Liver (tissue), 9 donors: ENCODE data around the gene SORL1. TPM values are rescaled to one million over a fixed set of nuclear protein-coding genes. Genes with fewer than 3 reads are reported as not detected.

Source experiments
- DNase-seq: peaks from one replicate; pipeline ENCODE4 v3.0.0-alpha.2; 2017; ENCODE audit warnings: low spot score
- H3K27ac ChIP-seq, 2 donors: one replicate each; pipeline ENCODE4 v1.7.0; 2013; ENCODE audit warnings: inconsistent platforms in 2 of 2, low read length in 2 of 2, control low read depth in 1 of 2, low read depth in 1 of 2, mild to moderate bottlenecking in 1 of 2
- H3K27me3 ChIP-seq, 4 donors: one replicate each; pipeline versions ENCODE4 v1.6.1 to v1.7.0; 2013; ENCODE audit warnings: low read length in 3 of 4, inconsistent platforms in 1 of 4, mild to moderate bottlenecking in 1 of 4, moderate library complexity in 1 of 4; ENCODE audit not compliant: control insufficient read depth in 4 of 4, insufficient read depth in 4 of 4
- H3K36me3 ChIP-seq, 4 donors: one replicate each; pipeline versions ENCODE4 v1.6.1 to v1.7.0; 2013; ENCODE audit warnings: low read length in 3 of 4, mild to moderate bottlenecking in 3 of 4, low read depth in 1 of 4, moderate library complexity in 1 of 4; ENCODE audit not compliant: control insufficient read depth in 4 of 4, insufficient read depth in 3 of 4
- H3K4me1 ChIP-seq, 4 donors: one replicate each; pipeline versions ENCODE4 v1.6.1 to v1.7.0; 2013; ENCODE audit warnings: low read length in 3 of 4, mild to moderate bottlenecking in 3 of 4, moderate library complexity in 1 of 4; ENCODE audit not compliant: control insufficient read depth in 4 of 4, insufficient read depth in 4 of 4
- H3K4me3 ChIP-seq, 3 donors: one replicate each; pipeline versions ENCODE4 v1.6.1 to v1.7.0; 2013; ENCODE audit warnings: low read length in 3 of 3, control low read depth in 1 of 3, low read depth in 1 of 3, mild to moderate bottlenecking in 1 of 3
- H3K9ac ChIP-seq, 2 donors: one replicate each; pipeline ENCODE4 v1.7.0; 2013; ENCODE audit warnings: low read length in 2 of 2, mild to moderate bottlenecking in 2 of 2, moderate library complexity in 2 of 2, control low read depth in 1 of 2, low read depth in 1 of 2
- H3K9me3 ChIP-seq, 4 donors: one replicate each; pipeline versions ENCODE4 v1.6.1 to v1.7.0; 2013; ENCODE audit warnings: low read length in 3 of 4; ENCODE audit not compliant: control insufficient read depth in 4 of 4
- ATF3 ChIP-seq: IDR thresholded peaks from 2 replicates; pipeline ENCODE4 v1.6.1; 2016; ENCODE audit warnings: antibody characterized with exemption
- CTCF ChIP-seq: fragments of 150-350 bp; IDR thresholded peaks from 2 replicates; pipeline ENCODE4 v1.5.1; 2017; ENCODE audit warnings: improper control_type of control experiment, low read depth, low read length; ENCODE audit not compliant: missing input control
- EGR1 ChIP-seq, 2 donors: IDR thresholded peaks; 2 replicates each; pipeline ENCODE4 v1.6.1; 2016 to 2018; ENCODE audit warnings: antibody characterized with exemption in 2 of 2, low read depth in 2 of 2
- FOXA1 ChIP-seq: IDR thresholded peaks from 2 replicates; pipeline ENCODE4 v1.6.1; 2016; ENCODE audit warnings: antibody characterized with exemption
- FOXA2 ChIP-seq: IDR thresholded peaks from 2 replicates; pipeline ENCODE4 v1.6.1; 2016; ENCODE audit warnings: antibody characterized with exemption
- GABPA ChIP-seq, 2 donors: IDR thresholded peaks in 1 of 2; conservative IDR thresholded peaks in 1 of 2; 2 replicates each; pipeline ENCODE4 v1.6.1; 2016; ENCODE audit warnings: antibody characterized with exemption in 2 of 2, mild to moderate bottlenecking in 1 of 2, moderate library complexity in 1 of 2
- HNF4A ChIP-seq, 2 donors: conservative IDR thresholded peaks; 2 replicates each; pipeline ENCODE4 v1.6.1; 2016; ENCODE audit warnings: antibody characterized with exemption in 2 of 2, mild to moderate bottlenecking in 2 of 2
- HNF4G ChIP-seq: IDR thresholded peaks from 2 replicates; pipeline ENCODE4 v1.6.1; 2016; ENCODE audit warnings: antibody characterized with exemption
- JUND ChIP-seq, 2 donors: IDR thresholded peaks; 2 replicates each; pipeline ENCODE4 v1.6.1; 2016; ENCODE audit warnings: antibody characterized with exemption in 2 of 2
- MAX ChIP-seq: IDR thresholded peaks from 2 replicates; pipeline ENCODE4 v1.6.1; 2016; ENCODE audit warnings: antibody characterized with exemption
- NR2F2 ChIP-seq: IDR thresholded peaks from 2 replicates; pipeline ENCODE4 v1.6.1; 2016; ENCODE audit warnings: antibody characterized with exemption
- RAD21 ChIP-seq, 2 donors: IDR thresholded peaks; 2 replicates each; pipeline ENCODE4 v1.6.1; 2016; ENCODE audit warnings: antibody characterized with exemption in 2 of 2, mild to moderate bottlenecking in 2 of 2
- REST ChIP-seq: IDR thresholded peaks from 2 replicates; pipeline ENCODE4 v1.6.1; 2016; ENCODE audit warnings: antibody characterized with exemption, mild to moderate bottlenecking
- RXRA ChIP-seq, 2 donors: IDR thresholded peaks; 2 replicates each; pipeline ENCODE4 v1.6.1; 2017 to 2018; ENCODE audit warnings: antibody characterized with exemption in 2 of 2, mild to moderate bottlenecking in 1 of 2
- SP1 ChIP-seq: IDR thresholded peaks from 2 replicates; pipeline ENCODE4 v1.6.1; 2018; ENCODE audit warnings: antibody characterized with exemption, mild to moderate bottlenecking
- TAF1 ChIP-seq: conservative IDR thresholded peaks from 2 replicates; pipeline ENCODE4 v1.6.1; 2016; ENCODE audit warnings: antibody characterized with exemption, mild to moderate bottlenecking
- YY1 ChIP-seq: IDR thresholded peaks from 2 replicates; pipeline ENCODE4 v1.6.1; 2016; ENCODE audit warnings: antibody characterized with exemption, mild to moderate bottlenecking
- ZBTB33 ChIP-seq: IDR thresholded peaks from 2 replicates; pipeline ENCODE4 v1.6.1; 2016; ENCODE audit warnings: antibody characterized with exemption
- WGBS: extraction: QIAGEN DNeasy Blood & Tissue Kit; methylation state at CpG from one replicate; pipeline ENCODE4 v1.1.7; 2013; 5-methylcytosine and 5-hydroxymethylcytosine counted together
- polyA plus RNA-seq, 2 donors: library from polyadenylated mRNA; stranded (reverse) in 1 of 2; unstranded in 1 of 2; fragments of 200-250 nt in 1 of 2; fragments of >200 nt in 1 of 2; fragmentation: Nextera tagmentation in 1 of 2; extraction: Ambion mirVana in 1 of 2; gene quantifications; one replicate each; pipeline versions ENCODE4 v1.2.1 to v1.2.3, GENCODE V29; 2013 to 2015
- total RNA-seq, 2 donors: library from RNA; depleted of rRNA; stranded (reverse); fragments of >200 nt; gene quantifications; one replicate each; pipeline ENCODE4 v1.2.3, GENCODE V29; 2014
- donor health status: healthy.
- donor health status: healthy.
- donor health status: healthy.
- donor health status: healthy.
- donor health status: healthy.

The SORL1 gene
- total and polyA plus RNA-seq, 4 donors: 14.6 to 124 (median 25.4) TPM

GRCh38 chr11:121445071-121445768 is 6.9 kb upstream of the SORL1 start:
- H3K4me3 ChIP-seq: no peak overlapping the region
- H3K9me3 ChIP-seq: no peaks in the 10 kb centered on the region
- DNase-seq: no peak
- H3K36me3 ChIP-seq: no peaks in the 10 kb centered on the region
- peaks cover 0 to 16% (median 11%) of the 10 kb centered on the region in 4 donors for H3K4me1 ChIP-seq
- no peaks in the 10 kb centered on the region for H3K27me3 ChIP-seq
- no peak overlapping the region for H3K27ac ChIP-seq
- TF ChIP-seq GABPA (IDR thresholded peaks at IDR 0.05 in 1 of 2, conservative IDR thresholded peaks at IDR 0.05 in 1 of 2): no peak
- TF ChIP-seq JUND (IDR thresholded peaks at IDR 0.05): no peak
- TF ChIP-seq RXRA (IDR thresholded peaks at IDR 0.05): no peak
- TF ChIP-seq FOXA1: no peak
- no peak for TF ChIP-seq HNF4A (conservative IDR thresholded peaks at IDR 0.05)
- TF ChIP-seq FOXA2: no peak
- TF ChIP-seq SP1: no peak
- no peak for TF ChIP-seq HNF4G
- no peak for TF ChIP-seq EGR1 (IDR thresholded peaks at IDR 0.05; ENCODE audit: low read depth in 2 of 2)
- TF ChIP-seq MAX: no peak
- no peak for TF ChIP-seq ATF3
- no peak for TF ChIP-seq TAF1
- TF ChIP-seq NR2F2: no peak
- TF ChIP-seq CTCF: no peak
- no peak for TF ChIP-seq ZBTB33
- TF ChIP-seq REST: no peak
- TF ChIP-seq YY1: no peak
- TF ChIP-seq RAD21 (IDR thresholded peaks at IDR 0.05): no peak
- 88% methylated on average over 14 of the region's 14 CpGs for WGBS
- H3K9ac ChIP-seq: no peak overlapping the region
